Tibial nerve (tissue), 4 donors: Measurements from ENCODE around the gene BAIAP2L1.

Experiments
- CTCF ChIP-seq, 5 experiments: fragments of 200-600 bp in 3 of 5; fragments of 450-650 bp in 2 of 5; sonication (generic) in 3 of 5; IDR thresholded peaks; one replicate each; pipeline ENCODE4 v1.5.1; 2016 to 2019; ENCODE audit warnings: antibody characterized with exemption in 5 of 5, mild to moderate bottlenecking in 3 of 5, moderate library complexity in 2 of 5
- EP300 ChIP-seq, 2 donors: sonication (generic); formaldehyde crosslinking; IDR thresholded peaks; one replicate each; pipeline ENCODE4 v1.6.1; 2017; ENCODE audit warnings: antibody characterized with exemption in 2 of 2, mild to moderate bottlenecking in 1 of 2
- POLR2A ChIP-seq, 2 donors: fragments of 450-650 bp; IDR thresholded peaks; one replicate each; pipeline ENCODE4 v1.6.1; 2017; ENCODE audit warnings: antibody characterized with exemption in 2 of 2, mild to moderate bottlenecking in 2 of 2, moderate library complexity in 2 of 2

- TF ChIP-seq CTCF (IDR thresholded peaks at IDR 0.05) (no peak), POLR2A (IDR thresholded peaks at IDR 0.05) (no peak), EP300 (IDR thresholded peaks at IDR 0.05) (no peak)
Measured at GRCh38 chr7:98285157-98286092, 115.5 kb downstream of the BAIAP2L1 start.
